ENCODE results near the gene NDUFAF5. TPM values are rescaled to one million over a fixed set of nuclear protein-coding genes. Genes with fewer than 3 reads are reported as not detected.

The NDUFAF5 gene
- total RNA-seq, 1 donor from 2014 or later = 51.2 TPM

GRCh38 chr20:13775867-13776266, 9.0 kb upstream of the NDUFAF5 start:
- no peak for DNase-seq
- Mint-ChIP-seq H3K27ac (ENCODE audit: unreplicated experiment) (peak overlapping the region; percentile 4), H3K9me3 (ENCODE audit: unreplicated experiment) (no peaks in the 10 kb centered on the region), H3K27me3 (ENCODE audit: unreplicated experiment) (no peaks in the 10 kb centered on the region), H3K36me3 (ENCODE audit: unreplicated experiment) (no peaks in the 10 kb centered on the region), H3K4me1 (ENCODE audit: low read depth, unreplicated experiment) (no peaks in the 10 kb centered on the region), H3K4me3 (ENCODE audit: unreplicated experiment) (no peak overlapping the region)
- TF ChIP-seq CTCF (IDR thresholded peaks at IDR 0.05; ENCODE audit: partially characterized antibody, unreplicated experiment) = no peak

GRCh38 chr20:13777171-13777601, 7.6 kb upstream of the NDUFAF5 start:
- H3K4me3 Mint-ChIP-seq (ENCODE audit: unreplicated experiment) = no peak overlapping the region
- no peaks in the 10 kb centered on the region for H3K4me1 Mint-ChIP-seq (ENCODE audit: low read depth, unreplicated experiment)
- no peaks in the 10 kb centered on the region for H3K27me3 Mint-ChIP-seq (ENCODE audit: unreplicated experiment)
- no peak for DNase-seq
- H3K9me3 Mint-ChIP-seq (ENCODE audit: unreplicated experiment) = no peaks in the 10 kb centered on the region
- TF ChIP-seq CTCF (IDR thresholded peaks at IDR 0.05; ENCODE audit: partially characterized antibody, unreplicated experiment) = no peak
- H3K27ac Mint-ChIP-seq (ENCODE audit: unreplicated experiment) = no peak overlapping the region
- no peaks in the 10 kb centered on the region for H3K36me3 Mint-ChIP-seq (ENCODE audit: unreplicated experiment)

GRCh38 chr20:13778827-13779226, 6.0 kb upstream of the NDUFAF5 start:
- Mint-ChIP-seq H3K27ac (ENCODE audit: unreplicated experiment) (no peak overlapping the region), H3K36me3 (ENCODE audit: unreplicated experiment) (no peaks in the 10 kb centered on the region), H3K9me3 (ENCODE audit: unreplicated experiment) (no peaks in the 10 kb centered on the region), H3K4me1 (ENCODE audit: low read depth, unreplicated experiment) (no peaks in the 10 kb centered on the region), H3K4me3 (ENCODE audit: unreplicated experiment) (no peak overlapping the region), H3K27me3 (ENCODE audit: unreplicated experiment) (no peaks in the 10 kb centered on the region)
- TF ChIP-seq CTCF (IDR thresholded peaks at IDR 0.05; ENCODE audit: partially characterized antibody, unreplicated experiment) = no peak
- no peak for DNase-seq

- Mint-ChIP-seq H3K4me1 (ENCODE audit: low read depth, unreplicated experiment) (peaks cover 9% of the 10 kb centered on the region), H3K36me3 (ENCODE audit: unreplicated experiment) (no peaks in the 10 kb centered on the region), H3K27ac (ENCODE audit: unreplicated experiment) (no peak overlapping the region), H3K4me3 (ENCODE audit: unreplicated experiment) (peak overlapping the region; percentile 100), H3K27me3 (ENCODE audit: unreplicated experiment) (peaks cover 3% of the 10 kb centered on the region), H3K9me3 (ENCODE audit: unreplicated experiment) (peaks cover 6% of the 10 kb centered on the region)
- DNase-seq = no peak
- no peak for TF ChIP-seq CTCF (IDR thresholded peaks at IDR 0.05; ENCODE audit: partially characterized antibody, unreplicated experiment)
Observed at GRCh38 chr20:13783528-13783927, 1.3 kb upstream of the NDUFAF5 start.

GRCh38 chr20:13784271-13784892, 446 bp upstream of the NDUFAF5 start:
- peaks cover 6% of the 10 kb centered on the region for H3K9me3 Mint-ChIP-seq (ENCODE audit: unreplicated experiment)
- H3K27ac Mint-ChIP-seq (ENCODE audit: unreplicated experiment) = peak overlapping the region; percentile 97
- peaks cover 3% of the 10 kb centered on the region for H3K27me3 Mint-ChIP-seq (ENCODE audit: unreplicated experiment)
- DNase-seq = peak; percentile 54
- no peak for TF ChIP-seq CTCF (IDR thresholded peaks at IDR 0.05; ENCODE audit: partially characterized antibody, unreplicated experiment)
- H3K4me3 Mint-ChIP-seq (ENCODE audit: unreplicated experiment) = peak overlapping the region; percentile 100
- no peaks in the 10 kb centered on the region for H3K36me3 Mint-ChIP-seq (ENCODE audit: unreplicated experiment)
- peaks cover 9% of the 10 kb centered on the region for H3K4me1 Mint-ChIP-seq (ENCODE audit: low read depth, unreplicated experiment)

Data from glutamatergic neuron (in vitro differentiated cells).